SU-DHL-6 (cell line): Measurements from ENCODE around the gene FGF19.

Experiments
- CTCF ChIP-seq: fragments of 200-600 bp; sonication (generic); IDR thresholded peaks from one replicate; pipeline ENCODE4 v1.5.1; 2017; ENCODE audit warnings: antibody characterized with exemption, mild to moderate bottlenecking, low read length, moderate library complexity; ENCODE audit not compliant: insufficient read depth, poor library complexity, severe bottlenecking
- EZH2phosphoT487 ChIP-seq: fragments of 200-600 bp; sonication (generic), shearing (Covaris generic); conservative IDR thresholded peaks from 2 replicates; pipeline ENCODE4 v1.6.1; 2018; ENCODE audit warnings: mild to moderate bottlenecking, antibody characterized with exemption, low read length, moderate library complexity, mixed read lengths

- TF ChIP-seq CTCF (no peak), EZH2phosphoT487 (no peak)
Measured at GRCh38 chr11:69727266-69727665, 23.4 kb upstream of the FGF19 start.
